ENCODE data around the gene RER1.

- TF ChIP-seq CTCF (IDR thresholded peaks at IDR 0.05; ENCODE audit: insufficient read depth, low read length, poor library complexity, severe bottlenecking) (no peak), EZH2phosphoT487 (conservative IDR thresholded peaks at IDR 0.05; ENCODE audit: low read length) (no peak)
Observed at GRCh38 chr1:2382621-2383361, 8.8 kb upstream of the RER1 start.

Measured in SU-DHL-6 (cell line).